Activated CD8-positive, alpha-beta memory T cell treated with anti-CD3 and anti-CD28 coated beads for 24 hours (primary cell): ENCODE results near the gene JPT1.
"Not testable (repeated sequence)": the region's sequence is repeated elsewhere in the genome, so short reads cannot be mapped to it uniquely, and the experiment has no call there.

ENCODE experiments used
- DNase-seq: peaks from one replicate; pipeline ENCODE4 v3.0.0-alpha.2; 2020

The JPT1 gene

GRCh38 chr17:75154195-75155106 is at the start of gene JPT1:
Gene JPT1, minus strand, starts transcription at chr17:75154512. Its CDS starts 115 bp downstream, at chr17:75154397.
- DNase-seq = peak; percentile 97

DNA sequence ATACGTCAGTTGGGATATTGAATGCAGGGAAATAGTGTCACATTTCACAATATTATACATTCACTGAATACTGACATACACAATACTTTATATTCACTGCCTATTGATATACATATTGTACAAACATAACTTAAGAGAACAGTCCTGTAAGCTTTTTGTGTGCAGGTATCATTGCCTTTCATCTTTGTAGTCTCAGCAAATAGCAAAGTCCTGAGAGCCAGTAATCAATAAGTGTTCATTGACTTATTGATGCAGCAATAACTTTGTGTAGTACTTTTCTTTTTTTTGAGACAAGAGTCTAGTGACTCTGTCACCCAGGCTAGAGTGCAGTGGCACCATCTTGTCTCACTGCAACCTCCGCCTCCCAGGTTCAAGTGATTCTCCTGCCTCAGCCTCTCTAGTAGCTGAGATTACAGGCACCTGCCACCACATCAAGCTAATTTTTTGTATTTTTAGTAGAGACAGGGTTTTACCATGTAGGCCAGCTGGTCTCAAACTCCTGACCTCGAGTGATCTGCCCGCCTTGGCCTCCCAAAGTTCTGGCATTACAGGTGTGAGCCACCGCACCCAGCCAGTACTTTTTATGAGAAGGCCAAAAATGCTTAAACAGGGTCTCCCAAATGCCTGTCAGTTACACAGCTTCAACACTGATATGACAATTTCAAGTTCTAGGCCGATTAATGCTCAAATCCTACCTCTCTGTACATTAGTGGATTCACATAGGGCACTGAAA is 45.7 kb upstream of the JPT1 start:
- no peak for DNase-seq

DNA sequence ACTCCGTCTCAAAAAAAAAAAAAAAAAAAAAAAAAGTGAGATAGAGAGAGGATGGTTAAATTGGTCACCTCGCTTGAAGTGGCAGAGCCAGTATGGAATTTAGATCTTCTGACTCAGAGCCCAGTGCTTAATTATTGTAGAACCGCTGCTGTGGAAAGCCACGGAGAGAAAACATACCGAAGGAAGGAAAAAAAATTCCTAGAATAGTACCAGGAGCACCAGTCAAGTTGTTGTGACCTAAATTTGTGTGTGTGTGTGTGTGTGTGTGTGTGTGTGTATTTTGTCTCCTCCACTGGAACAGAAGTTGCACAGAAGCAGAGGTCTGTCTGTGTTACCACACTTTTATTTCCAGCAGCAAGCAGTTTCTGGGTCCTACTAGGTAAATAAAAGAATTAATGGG is 40.6 kb upstream of the JPT1 start:
- DNase-seq = no peak

- DNase-seq = no peak
Measured at GRCh38 chr17:75191584-75191983, 37.3 kb upstream of the JPT1 start.

GRCh38 chr17:75188614-75189013 is 34.3 kb upstream of the JPT1 start:
- DNase-seq = no peak

DNA sequence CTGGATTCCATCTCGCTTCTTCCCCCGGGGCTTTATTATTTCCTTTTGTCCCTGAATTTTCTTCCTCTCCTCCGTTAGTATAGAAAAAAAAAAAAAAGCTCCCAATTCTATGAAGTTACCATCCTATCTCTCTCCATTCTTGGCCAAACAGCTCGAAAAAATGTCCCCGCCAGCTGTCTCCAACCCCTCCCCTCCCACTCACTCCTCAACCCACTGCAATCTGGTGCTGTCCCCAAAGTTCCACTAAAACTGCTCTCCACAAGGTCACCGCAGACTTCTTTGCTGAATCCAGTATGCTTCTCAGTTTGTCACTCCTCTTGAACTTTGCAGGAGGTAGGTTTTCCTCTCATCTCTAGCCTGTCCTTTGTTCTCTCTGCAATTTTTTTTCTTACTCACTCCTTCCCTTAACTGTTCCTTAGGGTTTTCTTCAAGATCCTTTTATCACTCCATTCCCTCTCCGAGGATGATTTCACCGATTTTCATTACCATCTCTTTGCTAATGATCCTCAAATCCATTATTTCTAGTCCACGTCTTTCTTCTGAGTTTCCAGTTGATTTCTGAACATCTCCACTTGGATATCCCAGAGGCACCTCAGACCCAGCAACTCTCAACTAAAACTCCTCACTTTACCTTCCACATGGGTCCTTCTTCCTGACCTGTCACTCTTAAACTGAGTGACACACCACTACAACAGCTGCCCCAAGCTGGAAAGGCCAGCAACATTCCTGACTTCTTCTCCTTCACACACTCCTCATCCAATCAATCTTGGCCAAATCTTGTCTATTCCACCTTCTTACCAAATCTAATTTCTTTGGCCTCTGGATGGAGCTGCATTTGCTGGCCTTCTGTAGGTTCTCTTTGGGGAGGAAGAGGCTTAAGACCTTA is 29.9 kb upstream of the JPT1 start:
- DNase-seq = no peak

DNA sequence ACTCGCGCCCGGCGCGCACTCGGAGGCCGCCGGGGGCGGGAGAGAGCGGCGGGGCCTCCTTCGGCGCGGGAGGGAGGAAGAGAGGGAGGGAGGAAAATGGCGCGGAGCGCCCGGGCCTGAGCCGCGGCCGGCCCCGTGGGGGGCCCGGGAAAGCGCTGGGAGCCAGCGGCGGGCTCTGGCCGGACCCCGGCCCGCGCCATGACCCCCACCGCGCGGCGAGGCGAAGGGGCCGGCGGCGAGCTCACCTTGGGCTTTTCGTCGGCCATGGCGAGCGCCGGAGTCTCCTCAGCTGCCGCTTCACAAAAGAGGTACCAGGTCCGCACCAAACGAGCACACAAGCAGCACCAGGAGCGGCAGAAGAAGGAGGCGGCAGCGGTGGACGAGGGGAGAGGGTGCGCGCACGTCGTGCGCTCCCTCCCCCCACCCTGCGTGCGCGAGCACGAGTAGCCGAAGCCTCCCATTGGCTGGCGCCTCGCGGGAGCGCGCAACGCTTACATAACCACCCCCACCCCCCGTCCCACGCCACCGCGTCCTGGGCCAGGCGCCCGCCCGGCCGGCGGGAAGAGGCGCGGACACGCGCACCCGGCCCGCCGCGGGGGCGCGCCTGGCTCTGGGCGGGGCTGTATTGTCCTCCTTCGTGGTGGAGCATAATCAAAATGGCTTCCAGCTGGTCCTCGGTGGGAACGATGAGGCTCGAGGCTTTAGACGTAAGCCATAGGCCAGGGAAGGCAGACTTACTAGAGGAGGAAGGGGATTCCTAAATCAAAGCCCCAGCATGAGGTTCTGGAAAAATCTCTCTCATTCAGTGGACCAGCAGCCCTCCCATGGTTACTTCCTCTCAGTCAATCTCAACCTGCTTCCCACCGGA is 28.5 kb upstream of the JPT1 start, which contains the start of gene SUMO2:
SUMO2 (minus strand) TSS at position 391 of the 868 bp plus-strand sequence; CDS start at position 266, 125 bp downstream.
- DNase-seq = peak; percentile 98

GRCh38 chr17:75182319-75182568 is 27.9 kb upstream of the JPT1 start:
- no peak for DNase-seq

- DNase-seq = no peak
Measured at GRCh38 chr17:75181608-75182318, 27.5 kb upstream of the JPT1 start.

- DNase-seq = no peak
Measured at GRCh38 chr17:75181110-75181509, 26.8 kb upstream of the JPT1 start.

DNA sequence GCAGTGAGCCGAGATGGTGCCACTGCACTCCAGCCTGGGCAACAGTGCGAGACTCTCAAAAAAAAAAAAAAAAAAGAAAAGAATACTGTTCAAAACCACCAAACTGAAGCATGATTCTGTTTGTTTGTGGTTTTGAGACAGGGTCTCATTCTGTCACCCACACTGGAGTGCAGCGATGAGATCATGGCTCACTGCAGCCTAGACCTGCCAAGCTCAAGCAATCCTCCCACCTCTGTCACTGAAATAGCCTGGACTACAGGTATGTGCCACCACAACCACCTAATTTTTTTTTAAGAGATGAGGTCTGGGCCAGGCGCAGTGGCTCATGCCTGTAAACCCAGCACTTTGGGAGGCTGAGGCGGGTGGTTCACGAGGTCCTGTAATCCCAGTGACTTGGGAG is 24.1 kb upstream of the JPT1 start:
- no peak for DNase-seq

DNA sequence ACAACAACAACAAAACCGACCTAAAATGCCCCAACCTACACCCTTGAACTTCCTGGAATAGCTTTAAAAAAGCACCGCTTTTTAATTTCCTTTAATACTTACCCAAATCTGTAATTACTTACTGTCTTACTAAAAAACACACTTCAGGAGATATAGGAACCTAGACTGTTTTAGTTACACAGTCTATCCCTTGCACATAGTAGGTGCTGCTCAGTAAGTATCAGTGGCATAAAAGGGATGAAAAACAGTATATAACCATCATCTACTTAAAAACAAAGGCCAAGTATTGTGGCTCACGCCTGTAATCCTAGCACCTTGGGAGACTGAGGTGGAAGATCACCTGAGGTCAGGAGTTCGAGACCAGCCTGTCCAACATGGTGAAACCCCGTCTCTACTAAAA is 22.3 kb upstream of the JPT1 start:
- DNase-seq = no peak

GRCh38 chr17:75174996-75175395 is 20.7 kb upstream of the JPT1 start:
- no peak for DNase-seq

DNA sequence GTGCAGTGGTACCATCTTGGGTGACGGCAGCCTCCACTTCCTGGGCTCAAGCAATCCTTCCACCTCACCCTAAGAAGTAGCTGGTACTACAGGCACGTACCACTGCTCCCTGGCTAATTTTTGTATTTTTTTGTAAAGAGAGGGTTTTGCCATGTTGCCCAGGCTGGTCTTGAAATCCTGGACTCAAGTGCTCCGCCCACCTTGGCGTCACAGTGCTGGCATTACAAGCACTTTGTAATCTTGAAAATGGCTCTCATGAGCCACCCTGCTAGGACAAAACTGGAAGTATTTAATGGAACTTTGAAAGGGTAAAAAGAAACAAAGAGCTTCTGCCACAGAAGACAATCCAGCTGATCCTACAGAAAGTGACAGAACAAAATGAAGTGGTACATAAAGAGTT is 19.2 kb upstream of the JPT1 start:
- no peak for DNase-seq

DNA sequence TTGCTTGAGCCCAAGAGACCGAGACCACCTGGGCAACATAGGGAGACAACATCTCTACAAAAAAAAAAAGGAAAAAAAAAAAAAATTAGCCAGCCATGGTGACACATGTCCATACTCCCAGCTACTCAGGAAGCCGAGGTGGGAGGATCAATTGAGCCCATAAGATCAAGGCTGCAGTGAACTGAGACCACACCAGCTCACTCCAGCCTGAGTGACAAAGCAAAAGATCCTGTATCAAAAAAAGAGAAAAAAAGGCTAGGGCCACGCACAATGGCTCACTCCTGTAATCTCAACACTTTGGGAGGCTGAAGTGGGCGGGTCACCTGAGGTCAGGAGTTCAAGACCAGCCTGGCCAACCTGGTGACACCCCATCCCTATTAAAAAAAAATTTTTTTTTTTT is 14.7 kb upstream of the JPT1 start:
- DNase-seq = no peak

DNA sequence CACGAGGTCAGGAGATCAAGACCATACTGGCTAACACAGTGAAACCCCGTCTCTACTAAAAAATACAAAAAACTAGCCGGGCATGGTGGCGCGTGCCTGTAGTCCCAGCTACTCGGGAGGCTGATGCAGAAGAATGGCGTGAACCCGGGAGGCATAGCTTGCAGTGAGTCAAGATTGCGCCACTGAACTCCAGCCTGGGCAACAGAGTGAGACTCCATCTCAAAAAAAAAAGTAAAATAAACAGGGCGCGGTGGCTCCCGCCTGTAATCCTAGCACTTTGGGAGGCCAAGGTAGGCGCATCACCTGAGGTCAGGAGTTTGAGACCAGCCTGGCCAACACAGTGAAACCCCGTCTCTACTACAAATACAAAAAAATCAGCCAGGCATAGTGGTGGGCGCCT is 10.3 kb upstream of the JPT1 start:
- not testable (repeated sequence) for DNase-seq

- no peak for DNase-seq
Measured at GRCh38 chr17:75163074-75163473, 8.8 kb upstream of the JPT1 start.

- no peak for DNase-seq
Measured at GRCh38 chr17:75160211-75160610, 5.9 kb upstream of the JPT1 start.

GRCh38 chr17:75159196-75160031 is 5.1 kb upstream of the JPT1 start:
- no peak for DNase-seq

- DNase-seq = not testable (repeated sequence)
Measured at GRCh38 chr17:75158480-75158879, 4.2 kb upstream of the JPT1 start.

GRCh38 chr17:75155191-75155601 is 884 bp upstream of the JPT1 start:
- DNase-seq = no peak
